SK-MEL-5 (cell line): ENCODE data around the gene MC2R. TPM values are rescaled to one million over a fixed set of nuclear protein-coding genes. Genes with fewer than 3 reads are reported as not detected.

Experiments used
- DNase-seq: peaks from one replicate; pipeline ENCODE4 v3.0.0-alpha.2; 2016; ENCODE audit warnings: low read depth, low spot score
- in situ Hi-C: cut with HindIII; loops from 2 replicates; pipeline ENCODE4 v1.10.0; 2016; ENCODE audit warnings: low sequenced_read_pairs, high pct_unique_total_duplicates, low pct_unique_long_range_greater_than_20kb
- polyA plus RNA-seq, 2 experiments: library from polyadenylated mRNA; depleted of rRNA; stranded (reverse); fragments of >200 nt; gene quantifications; 2 replicates each; pipeline ENCODE4 v1.2.3, GENCODE V29; 2015
- total RNA-seq: library from RNA; depleted of rRNA; stranded (reverse); fragments of >200 nt; shearing (Covaris generic); gene quantifications from 2 replicates; pipeline ENCODE4 v1.2.3, GENCODE V29; 2014; rRNA removed

Gene MC2R
- total RNA-seq: not detected in 2 replicates
- not detected in 2 replicates for polyA plus RNA-seq (2015; cell fraction: cytosol; rRNA removed)
- not detected in 2 replicates for polyA plus RNA-seq (2015; cell fraction: nucleus; rRNA removed)

DNA sequence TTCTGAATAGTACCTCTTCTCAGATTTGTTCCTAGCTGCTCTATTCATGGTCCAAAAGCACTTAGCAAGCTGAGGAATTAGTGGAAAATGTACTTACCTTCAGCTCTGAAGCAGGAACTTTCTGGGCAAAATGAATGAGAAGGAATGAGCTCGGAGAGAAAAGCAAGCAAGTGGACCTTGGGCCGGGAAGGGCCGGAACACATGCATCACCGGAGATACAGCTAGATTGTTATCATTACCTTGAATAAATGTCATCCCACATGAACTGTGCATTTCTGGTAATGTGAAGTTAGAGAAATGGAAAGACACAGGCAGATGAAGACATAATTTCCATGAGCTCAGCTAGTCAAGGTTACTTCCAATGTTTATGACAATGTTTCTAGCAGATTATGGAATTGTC lies at the start of gene MC2R:
MC2R (minus strand) TSS at position 146 of the 400 bp plus-strand sequence. CDS start 30,018 bp downstream, outside the sequence.
- in situ Hi-C loops: no loop called here
- DNase-seq: no peak

DNA sequence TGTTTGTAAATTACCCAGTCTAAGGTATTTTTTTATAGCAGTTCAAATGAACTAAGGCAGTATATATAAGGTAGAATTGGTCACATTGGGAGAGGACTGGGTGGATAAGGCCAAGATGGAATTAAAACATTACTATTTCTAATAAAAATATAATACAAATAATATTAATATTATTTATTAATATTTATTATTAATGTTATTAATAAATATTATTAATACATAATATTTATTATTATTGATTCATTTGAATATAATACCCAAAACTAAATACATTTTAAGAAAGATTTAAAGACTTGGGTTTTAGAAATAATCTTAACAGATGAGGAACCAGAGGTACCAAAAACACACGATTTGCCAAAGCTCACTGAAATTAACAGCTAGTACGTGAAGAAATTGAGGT lies 30.5 kb upstream of the MC2R start:
- no peak for DNase-seq
- in situ Hi-C loops: no loop called here

DNA sequence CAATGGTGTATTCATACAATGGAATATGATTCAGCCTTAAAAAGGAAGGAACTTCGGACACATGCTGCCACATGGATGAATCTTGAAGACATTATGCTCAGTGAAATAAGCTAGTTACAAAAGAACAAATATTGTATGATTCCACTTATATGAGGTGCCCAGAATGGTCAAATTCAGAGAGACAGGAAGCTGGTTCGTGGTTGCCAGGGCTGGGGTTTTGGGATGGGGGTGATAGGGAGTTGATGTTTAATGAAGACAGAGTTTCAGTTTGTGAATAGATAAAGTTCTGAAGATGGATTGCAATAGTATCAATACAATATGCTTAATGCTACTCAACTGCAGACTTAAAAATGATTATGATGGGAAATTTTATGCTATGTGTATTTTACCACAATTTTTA lies 28.0 kb upstream of the MC2R start:
- in situ Hi-C loops: no loop called here

DNA sequence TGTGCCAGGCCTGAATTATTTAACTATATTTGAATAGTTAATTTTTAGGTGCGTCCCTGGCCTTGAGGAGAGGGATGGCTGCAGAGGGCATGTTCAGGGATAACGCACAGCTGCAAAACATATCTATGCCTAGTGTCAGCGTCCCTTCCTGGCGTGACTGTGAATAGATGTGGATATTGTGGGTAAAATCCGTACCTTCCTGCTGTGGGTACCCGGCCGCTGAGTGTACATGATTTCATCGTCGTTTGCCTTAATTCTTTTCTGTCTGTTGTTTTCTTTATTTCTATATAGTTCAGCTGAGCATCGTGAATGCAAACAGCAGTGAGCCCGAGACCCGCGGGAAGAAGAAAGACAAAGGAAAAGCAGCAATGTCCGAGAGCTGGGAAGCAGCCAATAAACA lies 25.0 kb upstream of the MC2R start:
- in situ Hi-C loops: no loop called here
- DNase-seq: no peak

More for the DNA sequence above, 28.0 kb upstream of the MC2R start:
- DNase-seq: no peak

DNA sequence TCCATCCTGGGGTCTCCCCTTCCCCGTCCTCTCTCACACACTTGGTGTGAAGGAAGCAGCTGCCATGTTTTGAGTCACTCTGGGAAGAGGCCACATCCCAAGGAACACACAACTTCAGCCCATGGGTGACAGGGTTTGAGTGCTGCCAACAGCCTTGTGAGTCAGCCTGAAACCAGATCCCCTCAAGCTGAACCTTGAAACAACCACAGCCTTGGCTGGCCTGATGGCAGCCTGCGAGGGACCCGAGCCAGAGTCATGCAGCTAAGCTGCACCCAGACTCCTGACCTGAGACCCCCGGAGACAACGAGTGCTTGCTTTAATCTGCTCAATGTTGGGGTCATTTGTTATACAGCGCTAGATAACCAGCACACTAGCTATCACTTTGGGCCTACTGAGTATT lies 19.3 kb upstream of the MC2R start:
- in situ Hi-C loops: no loop called here
- DNase-seq: no peak

DNA sequence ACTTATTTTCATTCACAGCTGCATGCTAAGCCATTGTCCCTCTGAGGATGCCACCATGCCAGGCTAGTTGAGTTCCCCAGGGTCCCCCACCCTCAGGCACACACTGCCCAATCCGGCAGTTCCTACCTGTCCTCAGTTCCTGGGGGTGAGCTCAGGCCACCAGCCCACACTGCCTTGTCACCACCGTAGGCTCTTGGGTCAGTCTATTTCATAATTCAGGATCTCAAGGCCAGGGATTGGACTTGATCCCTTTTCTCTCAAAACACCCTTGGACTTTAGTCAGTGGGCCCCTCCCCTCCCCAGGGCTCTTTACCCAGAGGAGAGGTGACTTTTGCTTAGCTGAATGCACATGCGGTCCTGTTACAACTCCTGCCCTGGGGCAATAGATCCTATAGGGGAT lies 18.7 kb upstream of the MC2R start:
- in situ Hi-C loops: no loop called here
- DNase-seq: no peak

DNA sequence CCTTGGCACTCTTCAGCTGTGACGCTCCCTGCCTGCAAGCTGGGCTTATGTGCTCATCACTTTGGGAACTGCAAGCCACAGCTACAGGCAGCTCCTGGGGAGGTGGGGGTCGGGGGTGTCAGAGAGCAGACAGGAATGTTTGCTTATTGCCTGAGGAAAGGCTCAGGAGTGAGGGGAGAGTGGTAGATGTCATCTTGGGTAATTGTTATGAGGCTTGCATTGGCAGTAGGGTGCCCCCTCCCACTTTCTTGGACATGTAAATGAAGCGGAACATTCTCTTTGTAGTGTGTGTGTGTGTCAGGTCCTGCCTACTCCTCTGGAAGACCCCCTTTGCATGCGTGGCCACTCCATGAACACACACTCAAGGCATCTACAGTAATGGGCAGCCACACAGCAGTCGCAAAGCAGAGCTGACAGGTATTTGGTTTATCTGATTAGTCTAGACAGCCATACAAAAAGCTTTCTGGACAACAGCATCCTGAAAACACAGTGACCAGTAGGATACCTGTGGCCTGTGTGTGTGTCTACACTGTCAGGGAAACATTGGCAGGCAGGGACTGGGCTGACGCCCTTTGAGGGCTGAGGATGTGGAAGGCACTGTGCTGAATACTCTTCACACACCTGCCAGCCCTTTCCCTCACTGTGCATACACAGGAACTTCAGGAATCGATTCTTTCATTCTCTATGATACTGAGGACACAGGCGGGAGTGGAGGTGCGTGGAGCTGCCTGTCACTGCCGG lies 17.1 kb upstream of the MC2R start:
- DNase-seq: no peak
- in situ Hi-C loops: no loop called here

DNA sequence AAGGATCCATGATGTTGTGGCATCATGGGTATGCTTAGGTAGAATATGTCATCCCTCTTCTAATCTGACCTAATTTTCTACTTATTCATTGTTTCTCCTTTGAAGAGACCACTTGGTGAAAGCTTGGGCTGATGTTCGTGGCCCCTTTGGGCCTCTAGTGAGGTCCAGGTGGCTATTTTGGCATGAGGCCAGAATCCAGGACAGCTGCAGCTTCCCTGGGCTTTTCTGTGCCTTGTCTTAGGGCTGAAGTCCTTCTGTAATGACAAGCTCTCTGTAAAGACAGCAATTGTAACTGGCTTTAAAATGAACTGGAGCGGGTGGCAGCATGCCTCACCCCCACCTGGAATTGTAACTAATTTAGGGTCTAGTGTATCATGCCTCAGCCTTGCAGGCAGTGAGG lies 15.6 kb upstream of the MC2R start:
- no peak for DNase-seq
- in situ Hi-C loops: no loop called here

DNA sequence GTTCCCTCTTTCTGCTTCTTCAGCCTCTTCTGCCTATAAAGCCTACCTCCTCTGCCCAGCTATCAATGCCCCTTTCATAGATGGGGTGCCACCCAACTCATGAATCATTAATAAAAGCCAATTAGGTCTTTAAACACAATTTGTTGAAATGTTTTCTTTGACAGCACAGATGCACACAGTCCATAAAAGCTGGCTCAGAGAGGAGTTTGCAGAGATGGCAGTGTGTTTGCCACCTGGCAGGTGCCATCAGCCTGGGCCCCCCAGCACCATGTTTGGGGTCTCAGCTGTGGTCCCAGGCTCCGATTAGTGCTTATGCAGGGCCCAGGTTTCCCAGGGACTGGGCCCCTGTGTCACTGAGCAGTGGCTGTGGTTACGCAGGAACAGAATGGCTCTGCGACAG lies 7.9 kb upstream of the MC2R start:
- no peak for DNase-seq
- in situ Hi-C loops: no loop called here

DNA sequence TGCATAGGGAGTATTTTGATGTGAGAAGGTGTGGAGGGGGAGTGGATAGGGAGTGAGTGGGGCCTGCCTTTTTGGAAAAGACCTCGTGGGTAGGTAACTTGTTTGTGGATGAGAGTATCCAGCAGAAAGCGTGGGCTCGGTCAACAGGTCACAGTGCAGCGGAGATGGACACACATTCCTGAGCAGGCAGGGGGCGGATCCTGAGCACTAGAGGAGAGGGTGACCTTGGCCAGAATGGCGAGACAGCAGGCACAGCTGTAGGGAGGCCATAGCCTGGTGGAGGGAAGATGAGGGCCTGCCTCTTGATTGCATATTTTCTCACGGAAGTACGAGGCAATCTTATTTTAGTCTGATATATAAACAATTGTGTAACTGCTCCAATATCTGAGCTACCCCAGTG lies 3.6 kb upstream of the MC2R start:
- in situ Hi-C loops: no loop called here

DNA sequence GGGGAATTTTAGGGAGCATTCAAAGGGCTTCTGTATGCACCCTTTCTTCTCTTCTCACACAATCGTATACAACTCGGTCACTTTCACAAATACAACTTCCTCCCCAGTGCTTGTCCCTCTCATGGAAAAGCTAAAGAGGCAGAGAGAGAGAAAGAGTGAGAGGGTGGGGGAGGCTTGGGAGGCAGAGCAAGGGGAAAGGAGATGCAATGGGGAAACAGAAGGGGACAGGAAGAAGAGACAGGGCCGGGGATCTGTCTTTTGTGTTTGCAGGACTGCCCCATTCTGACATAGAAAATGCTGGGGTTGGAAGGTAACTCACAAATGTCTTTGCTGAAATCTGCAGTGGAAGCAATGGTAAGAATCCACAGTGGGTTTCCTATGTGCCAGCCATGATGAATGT lies 2.1 kb upstream of the MC2R start:
- DNase-seq: no peak
- in situ Hi-C loops: no loop called here

More for the DNA sequence above, 3.6 kb upstream of the MC2R start:
- no peak for DNase-seq

DNA sequence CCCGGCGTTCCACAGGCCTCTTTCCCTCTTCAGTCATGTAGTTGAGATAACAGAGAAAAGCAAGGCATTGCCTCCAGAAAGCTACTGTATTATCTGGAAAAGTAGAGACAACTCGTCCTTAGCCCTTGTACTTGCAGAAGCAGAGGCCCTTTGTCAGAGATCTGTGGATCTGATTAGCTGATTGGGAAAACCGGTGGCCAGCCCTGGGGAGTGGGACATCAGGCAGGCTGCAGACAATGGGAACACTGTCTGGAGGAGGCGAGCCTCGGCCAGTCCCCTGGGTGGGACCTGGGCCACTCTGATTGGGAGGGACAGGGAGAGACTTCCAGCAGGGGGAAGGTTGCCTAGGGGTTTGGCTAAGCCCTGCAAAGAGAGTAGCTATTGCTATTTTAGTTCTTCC lies 1.2 kb upstream of the MC2R start:
- DNase-seq: no peak

DNA sequence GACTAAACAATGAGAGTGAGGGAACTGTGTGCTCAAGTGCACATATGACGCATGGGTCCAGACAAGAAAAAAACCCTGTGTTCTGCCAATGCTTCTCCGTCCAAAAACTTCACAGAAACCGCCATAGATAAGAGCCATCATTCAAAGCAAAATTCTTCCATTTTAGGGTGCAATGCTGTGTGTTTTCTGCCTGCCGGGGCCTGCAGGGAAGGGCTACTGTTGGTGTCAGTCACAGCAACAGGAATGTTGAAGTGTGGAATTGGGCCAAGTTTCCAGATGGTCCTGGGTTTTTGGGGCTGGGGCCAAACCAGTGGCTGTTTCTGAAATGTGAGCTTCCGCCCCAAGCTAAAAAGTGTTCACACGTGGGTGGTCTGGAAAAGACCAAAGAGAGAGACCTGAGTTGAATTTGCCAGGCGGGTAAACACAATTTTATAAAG lies 677 bp upstream of the MC2R start:
- DNase-seq: no peak
- in situ Hi-C loops: no loop called here

More for the DNA sequence above, 1.2 kb upstream of the MC2R start:
- in situ Hi-C loops: no loop called here

DNA sequence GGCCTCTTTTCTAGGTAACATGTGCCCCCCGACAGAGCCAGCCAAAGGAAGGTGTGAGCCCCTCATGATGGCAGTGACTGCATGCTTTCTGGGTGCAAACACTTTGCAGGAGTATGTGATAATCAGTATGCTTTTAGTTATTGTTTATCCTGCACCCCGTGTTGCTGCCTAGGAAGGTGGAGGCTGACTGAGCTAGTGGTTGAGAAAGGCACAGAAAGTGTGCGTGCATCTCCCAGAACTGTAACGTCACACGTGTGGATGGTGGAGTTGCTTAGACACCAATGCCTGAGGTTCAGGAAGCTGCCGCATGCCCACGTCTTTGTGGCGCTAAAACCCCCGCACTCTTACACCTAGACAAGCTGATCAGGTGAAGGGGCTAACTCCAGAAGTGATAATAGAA lies 580 bp downstream of the MC2R start:
- in situ Hi-C loops: no loop called here
- DNase-seq: no peak

DNA sequence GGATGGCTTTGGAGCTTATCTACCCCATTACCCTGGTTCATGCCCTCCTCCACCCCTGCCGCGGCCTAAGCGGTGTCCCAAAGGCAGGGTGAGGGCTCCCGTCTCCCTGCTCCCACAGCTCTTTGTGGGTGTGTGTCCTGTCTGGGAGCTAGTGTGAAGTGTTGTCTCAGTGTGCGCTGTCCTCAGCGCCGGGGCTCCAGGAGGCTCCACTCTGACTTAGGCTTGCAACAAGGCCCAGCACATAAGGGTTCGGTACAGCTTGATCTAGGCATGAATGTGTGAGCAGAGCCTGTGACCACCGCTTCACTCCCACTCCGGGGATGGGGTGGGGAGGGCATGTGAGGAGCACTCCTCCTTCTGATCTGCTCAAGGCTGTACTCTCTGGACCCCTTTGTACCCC lies 1.2 kb downstream of the MC2R start:
- in situ Hi-C loops: no loop called here
- no peak for DNase-seq

DNA sequence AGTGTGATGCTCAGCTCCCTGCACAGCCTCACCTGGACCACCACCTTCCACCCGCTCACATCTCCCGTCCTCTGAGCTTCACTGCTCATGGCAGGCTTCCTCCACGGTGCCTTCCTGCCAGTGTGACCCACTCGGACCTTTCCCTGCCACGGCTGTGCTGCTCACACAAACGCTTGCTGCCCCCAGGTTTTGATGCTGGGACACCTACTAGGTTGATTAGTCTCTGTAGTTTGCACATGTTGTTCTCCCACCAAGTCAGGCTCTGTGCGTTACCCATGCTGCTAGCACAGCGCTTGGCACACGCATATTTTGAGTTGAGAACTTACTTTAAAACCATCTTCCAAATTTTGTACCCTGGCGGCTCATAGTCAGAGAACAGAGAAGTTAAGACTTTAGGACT lies 2.1 kb downstream of the MC2R start:
- in situ Hi-C loops: no loop called here
- DNase-seq: no peak

DNA sequence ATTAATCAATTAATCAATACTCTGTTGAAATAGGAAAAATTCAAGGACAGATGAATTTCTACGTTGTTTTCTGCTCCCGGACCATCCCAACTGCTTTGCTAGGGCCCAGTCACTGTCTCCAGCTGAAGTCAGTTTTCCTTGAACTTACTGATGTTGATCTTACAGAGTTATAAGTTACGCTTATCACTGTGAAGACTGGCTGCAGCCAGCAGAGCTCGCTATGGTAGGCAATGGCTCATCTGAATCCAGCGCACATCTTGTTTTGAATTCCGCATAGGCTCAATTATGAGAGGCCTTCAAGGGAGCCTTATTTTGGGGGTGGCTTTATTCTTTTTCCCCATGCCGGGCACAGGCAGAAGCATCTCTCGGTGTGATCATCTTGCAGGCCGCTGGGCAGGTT lies 2.7 kb downstream of the MC2R start:
- no peak for DNase-seq
- in situ Hi-C loops: no loop called here

DNA sequence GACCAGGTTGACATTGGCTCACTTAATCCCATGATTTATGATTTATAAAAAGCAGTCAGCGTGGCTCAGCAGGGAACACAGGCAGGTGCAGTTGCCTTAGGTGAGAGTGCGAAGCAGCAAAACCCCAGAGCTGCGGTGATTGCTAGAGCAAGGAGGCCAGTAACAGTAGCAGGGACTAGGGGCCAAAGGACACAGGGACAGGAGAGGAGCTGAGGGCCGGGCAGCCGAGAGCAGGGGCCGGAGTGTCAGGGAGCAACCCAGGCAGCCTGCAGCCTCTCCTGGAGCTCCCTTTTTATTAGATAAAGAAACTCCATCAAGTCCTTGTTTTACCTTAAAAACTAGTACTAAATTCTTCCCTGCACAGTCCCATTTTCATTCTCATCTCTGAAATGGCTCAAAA lies 4.3 kb downstream of the MC2R start:
- DNase-seq: no peak
- in situ Hi-C loops: no loop called here

DNA sequence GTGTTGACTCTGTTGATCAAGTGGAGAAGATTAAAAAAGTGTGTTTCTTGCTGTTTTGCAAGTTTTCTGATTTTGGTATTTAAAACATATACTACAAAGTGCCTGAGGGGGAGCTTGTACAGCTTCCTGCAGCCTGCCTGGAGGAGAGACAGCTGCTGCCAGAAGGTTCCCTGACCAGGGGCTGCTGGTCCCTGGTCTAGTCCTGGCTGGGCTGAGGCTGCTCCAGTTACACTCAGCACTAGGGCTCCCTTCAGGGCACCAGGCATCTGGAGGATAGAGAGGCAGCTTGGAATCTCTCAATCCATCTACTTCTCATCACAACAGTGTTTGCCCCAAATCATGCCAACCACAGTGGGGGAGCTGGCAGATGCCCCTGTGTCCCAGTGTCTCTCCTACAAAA lies 4.8 kb downstream of the MC2R start:
- in situ Hi-C loops: no loop called here
- no peak for DNase-seq
